K562 treated with DMSO at 1 percent for 48 hours (cell line): ENCODE measurements around the gene DNAH8. TPM values are rescaled to one million over a fixed set of nuclear protein-coding genes. Genes with fewer than 3 reads are reported as not detected.

Source experiments
- total RNA-seq: library from RNA; unstranded; fragments of 300-600 nt; gene quantifications from 2 replicates; pipeline ENCODE4 v1.2.3, GENCODE V29; 2022; ENCODE audit warnings: low replicate concordance; ENCODE audit errors: extremely low read depth

The DNAH8 gene, protein sequence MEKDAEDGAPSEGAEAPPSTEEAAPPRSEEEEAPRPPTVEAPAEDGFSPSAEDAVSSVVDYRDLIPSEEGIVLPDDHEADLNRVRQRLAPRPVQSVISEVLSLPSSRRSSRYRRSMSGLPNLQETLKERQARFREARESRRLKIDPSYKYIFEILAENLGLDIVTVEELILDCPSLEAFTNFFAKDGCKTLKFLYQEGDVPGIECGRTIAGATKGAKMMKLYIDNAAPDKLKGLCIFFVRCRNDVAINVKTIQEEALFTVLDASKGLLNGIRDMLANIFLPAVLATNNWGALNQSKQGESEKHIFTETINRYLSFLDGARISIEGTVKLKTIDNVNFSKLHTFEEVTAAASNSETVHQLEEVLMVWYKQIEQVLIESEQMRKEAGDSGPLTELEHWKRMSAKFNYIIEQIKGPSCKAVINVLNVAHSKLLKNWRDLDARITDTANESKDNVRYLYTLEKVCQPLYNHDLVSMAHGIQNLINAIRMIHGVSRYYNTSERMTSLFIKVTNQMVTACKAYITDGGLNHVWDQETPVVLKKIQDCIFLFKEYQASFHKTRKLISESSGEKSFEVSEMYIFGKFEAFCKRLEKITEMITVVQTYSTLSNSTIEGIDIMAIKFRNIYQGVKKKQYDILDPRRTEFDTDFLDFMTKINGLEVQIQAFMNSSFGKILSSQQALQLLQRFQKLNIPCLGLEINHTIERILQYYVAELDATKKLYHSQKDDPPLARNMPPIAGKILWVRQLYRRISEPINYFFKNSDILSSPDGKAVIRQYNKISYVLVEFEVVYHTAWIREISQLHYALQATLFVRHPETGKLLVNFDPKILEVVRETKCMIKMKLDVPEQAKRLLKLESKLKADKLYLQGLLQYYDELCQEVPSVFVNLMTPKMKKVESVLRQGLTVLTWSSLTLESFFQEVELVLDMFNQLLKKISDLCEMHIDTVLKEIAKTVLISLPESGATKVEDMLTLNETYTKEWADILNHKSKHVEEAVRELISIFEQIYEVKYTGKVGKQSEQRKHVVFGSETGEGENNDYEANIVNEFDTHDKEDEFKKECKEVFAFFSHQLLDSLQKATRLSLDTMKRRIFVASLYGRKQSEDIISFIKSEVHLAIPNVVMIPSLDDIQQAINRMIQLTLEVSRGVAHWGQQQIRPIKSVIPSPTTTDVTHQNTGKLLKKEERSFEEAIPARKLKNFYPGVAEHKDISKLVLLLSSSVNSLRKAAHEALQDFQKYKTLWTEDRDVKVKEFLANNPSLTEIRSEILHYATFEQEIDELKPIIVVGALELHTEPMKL (N-terminal part only)
- not detected in 2 replicates for total RNA-seq

DNA sequence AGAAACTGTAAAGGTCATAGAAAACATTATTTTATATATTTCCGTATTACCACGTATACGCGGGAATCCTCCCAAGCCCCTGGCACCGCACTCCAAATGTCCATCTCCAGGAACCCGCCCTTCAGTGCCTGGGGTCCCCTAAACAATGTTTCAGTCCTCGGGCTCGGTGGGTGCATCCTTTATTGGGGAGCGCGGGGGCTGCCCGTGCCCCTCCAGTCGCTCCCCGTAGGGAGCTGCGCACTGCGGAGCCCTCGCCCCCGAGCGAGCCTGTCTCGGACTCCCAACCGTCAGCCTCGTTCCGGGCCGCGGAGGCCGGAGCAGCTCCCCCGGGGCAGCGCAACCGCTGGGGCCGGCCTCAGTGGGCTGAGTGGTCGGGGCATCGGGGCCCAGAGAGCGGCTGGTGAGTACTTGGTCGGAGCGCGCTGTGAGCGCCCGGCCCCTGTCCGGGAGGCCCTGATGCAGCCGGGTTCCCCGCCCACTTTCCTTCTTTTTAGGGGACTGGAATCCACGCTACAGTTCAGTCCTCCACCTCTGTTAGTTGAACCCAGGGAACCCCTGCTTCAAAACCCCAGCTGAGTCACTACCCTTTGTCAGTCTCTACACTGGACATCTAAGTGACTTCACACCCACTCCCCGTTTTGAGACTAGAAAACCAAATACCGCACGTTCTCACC is at the start of gene DNAH8:
Gene DNAH8 (plus strand): TSS at position 296 of the 674 bp plus-strand sequence. CDS start 7,499 bp downstream, outside the sequence.

GRCh38 chr6:38702558-38703397 is 12.3 kb upstream of the DNAH8 start, which contains the start of gene GLO1:
Gene GLO1 (minus strand): TSS chr6:38703145. CDS start chr6:38703054, 91 bp downstream.

GRCh38 chr6:39048481-39049399 is 333.6 kb downstream of the DNAH8 start, which contains the start of gene GLP1R:
Gene GLP1R (plus strand): TSS chr6:39048781. CDS start chr6:39048841, 60 bp downstream.

Other genes starting within 250 kb of the DNAH8 start
- not detected in 2 replicates for gene BTBD9, start 75.4 kb upstream of the DNAH8 start, total RNA-seq
- not detected in 2 replicates for gene GLO1, start 12.2 kb upstream of the DNAH8 start, total RNA-seq